Neural cell (in vitro differentiated cells): ENCODE results near the gene HMBS.

ENCODE experiments used
- EP300 ChIP-seq: fragments of 450-650 bp; conservative IDR thresholded peaks from 2 replicates; pipeline ENCODE4 v1.6.1; 2014; ENCODE audit warnings: antibody characterized with exemption, mild to moderate bottlenecking, moderate library complexity; ENCODE audit not compliant: poor library complexity, severe bottlenecking
- EZH2 ChIP-seq: fragments of 200-600, 300-800 bp; shearing (Covaris generic), sonication (generic); IDR thresholded peaks from 2 replicates; pipeline ENCODE4 v1.6.1; 2014; ENCODE audit warnings: antibody characterized with exemption, low read length, borderline replicate concordance, mild to moderate bottlenecking; ENCODE audit not compliant: insufficient read depth, poor library complexity, severe bottlenecking
- POLR2AphosphoS5 ChIP-seq: IDR thresholded peaks from 2 replicates; pipeline ENCODE4 v1.6.1; 2012
- RAD21 ChIP-seq: fragments of 450-650 bp; conservative IDR thresholded peaks from 2 replicates; pipeline ENCODE4 v1.6.1; 2014; ENCODE audit warnings: antibody characterized with exemption, mild to moderate bottlenecking, moderate library complexity
- REST ChIP-seq: IDR thresholded peaks from 2 replicates; pipeline ENCODE4 v1.6.1; 2012; ENCODE audit warnings: borderline replicate concordance
- TAF1 ChIP-seq: IDR thresholded peaks from 2 replicates; pipeline ENCODE4 v1.6.1; 2012; ENCODE audit warnings: low read depth
- TF ChIP-seq, protein P1 (sequence below): fragments of 450-650 bp; IDR thresholded peaks from 2 replicates; pipeline ENCODE4 v1.5.1; 2014; ENCODE audit warnings: antibody characterized with exemption, mild to moderate bottlenecking, moderate library complexity; ENCODE audit not compliant: poor library complexity, severe bottlenecking

- TF ChIP-seq, protein P1, sequence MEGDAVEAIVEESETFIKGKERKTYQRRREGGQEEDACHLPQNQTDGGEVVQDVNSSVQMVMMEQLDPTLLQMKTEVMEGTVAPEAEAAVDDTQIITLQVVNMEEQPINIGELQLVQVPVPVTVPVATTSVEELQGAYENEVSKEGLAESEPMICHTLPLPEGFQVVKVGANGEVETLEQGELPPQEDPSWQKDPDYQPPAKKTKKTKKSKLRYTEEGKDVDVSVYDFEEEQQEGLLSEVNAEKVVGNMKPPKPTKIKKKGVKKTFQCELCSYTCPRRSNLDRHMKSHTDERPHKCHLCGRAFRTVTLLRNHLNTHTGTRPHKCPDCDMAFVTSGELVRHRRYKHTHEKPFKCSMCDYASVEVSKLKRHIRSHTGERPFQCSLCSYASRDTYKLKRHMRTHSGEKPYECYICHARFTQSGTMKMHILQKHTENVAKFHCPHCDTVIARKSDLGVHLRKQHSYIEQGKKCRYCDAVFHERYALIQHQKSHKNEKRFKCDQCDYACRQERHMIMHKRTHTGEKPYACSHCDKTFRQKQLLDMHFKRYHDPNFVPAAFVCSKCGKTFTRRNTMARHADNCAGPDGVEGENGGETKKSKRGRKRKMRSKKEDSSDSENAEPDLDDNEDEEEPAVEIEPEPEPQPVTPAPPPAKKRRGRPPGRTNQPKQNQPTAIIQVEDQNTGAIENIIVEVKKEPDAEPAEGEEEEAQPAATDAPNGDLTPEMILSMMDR, result no peak
- no peak for TF ChIP-seq POLR2AphosphoS5
- TF ChIP-seq EP300, result no peak
- TF ChIP-seq EZH2, result no peak
- no peak for TF ChIP-seq REST
- TF ChIP-seq RAD21, result no peak
- TF ChIP-seq TAF1, result no peak
These were observed 42.1 kb downstream of the HMBS start for GRCh38 chr11:119126675-119127268.
